ENCODE data around the gene PHACTR2. TPM values are rescaled to one million over a fixed set of nuclear protein-coding genes. Genes with fewer than 3 reads are reported as not detected.
"Not testable (repeated sequence)": the region's sequence is repeated elsewhere in the genome, so short reads cannot be mapped to it uniquely, and the experiment has no call there.

The PHACTR2 gene
- polyA plus RNA-seq, 4 donors, result 28.4 to 93.7 (median 35.1) TPM

DNA sequence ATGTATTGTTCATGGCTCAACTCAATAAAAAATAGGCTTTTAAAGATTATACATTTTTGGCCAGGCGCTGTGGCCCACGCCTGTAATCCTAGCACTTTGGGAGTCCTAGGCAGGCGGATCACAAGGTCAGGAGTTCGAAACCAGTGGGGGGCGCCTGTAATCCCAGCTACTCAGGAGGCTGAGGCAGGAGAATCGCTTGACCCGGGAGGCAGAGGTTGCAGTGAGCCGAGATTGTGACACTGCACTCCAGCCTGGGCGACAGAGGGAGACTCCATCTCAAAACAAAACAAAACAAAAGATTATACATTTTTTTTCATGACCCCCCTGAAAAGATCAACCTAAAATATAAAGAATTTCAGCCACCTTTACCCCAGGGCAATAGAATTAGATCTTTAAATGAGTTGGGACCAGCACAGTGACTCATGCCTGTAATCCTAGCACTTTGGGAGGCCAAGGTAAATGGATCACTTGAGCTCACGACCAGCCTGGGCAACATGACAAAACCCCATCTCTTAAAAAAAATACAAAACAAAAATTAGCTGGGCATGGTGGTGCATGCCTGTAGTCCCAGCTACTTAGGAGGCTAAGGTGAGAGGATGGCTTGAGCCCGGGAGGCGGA is 60.4 kb downstream of the PHACTR2 start:
- not testable (repeated sequence) for DNase-seq (ENCODE audit: low read depth in 4 of 4, low spot score in 3 of 4)

DNA sequence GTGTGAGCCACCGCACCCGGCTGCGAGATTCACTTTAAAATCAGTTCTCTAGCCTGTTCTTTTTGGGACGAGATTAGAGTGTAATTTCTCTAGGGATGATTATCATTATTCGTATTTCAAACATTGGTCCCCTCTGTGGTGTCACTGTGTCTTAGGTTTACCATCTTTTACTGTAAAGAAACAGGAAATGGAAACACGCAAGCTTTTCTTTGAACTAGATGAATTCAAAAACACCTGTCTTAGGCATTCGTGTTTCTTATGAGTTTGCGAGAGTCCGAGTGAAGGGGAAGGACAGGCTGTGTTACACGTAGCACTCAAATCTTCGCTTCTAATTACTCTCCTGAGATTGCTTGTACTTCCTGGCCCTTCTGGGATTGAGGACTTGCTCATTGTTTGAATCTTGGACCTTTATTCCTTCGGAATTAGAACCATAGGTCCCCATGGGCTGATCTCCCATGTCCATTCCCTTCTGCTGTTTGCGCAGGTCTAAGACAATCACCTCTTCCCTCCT is 61.6 kb downstream of the PHACTR2 start:
- DNase-seq (ENCODE audit: low read depth in 4 of 4, low spot score in 3 of 4), result no peak

DNA sequence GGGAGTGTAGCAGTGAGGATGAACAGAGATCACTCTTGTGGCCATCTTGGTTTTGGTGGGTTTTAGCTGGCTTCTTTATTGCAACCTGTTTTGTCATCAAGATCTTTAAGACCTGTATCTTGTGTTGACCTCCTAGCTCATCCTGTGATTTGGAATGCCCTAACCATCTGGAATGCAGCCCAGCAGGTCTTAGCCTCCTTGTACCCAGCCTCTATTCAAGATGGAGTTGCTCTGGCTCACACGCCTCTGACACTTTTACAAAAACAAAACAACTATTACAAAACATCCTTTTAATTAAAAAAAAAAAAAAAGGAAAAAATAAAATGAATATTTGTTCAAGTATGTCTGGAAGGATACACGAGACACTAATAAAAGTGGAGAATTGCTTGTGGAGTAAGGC is 62.4 kb downstream of the PHACTR2 start:
- DNase-seq (ENCODE audit: low read depth in 4 of 4, low spot score in 3 of 4), result no peak

DNA sequence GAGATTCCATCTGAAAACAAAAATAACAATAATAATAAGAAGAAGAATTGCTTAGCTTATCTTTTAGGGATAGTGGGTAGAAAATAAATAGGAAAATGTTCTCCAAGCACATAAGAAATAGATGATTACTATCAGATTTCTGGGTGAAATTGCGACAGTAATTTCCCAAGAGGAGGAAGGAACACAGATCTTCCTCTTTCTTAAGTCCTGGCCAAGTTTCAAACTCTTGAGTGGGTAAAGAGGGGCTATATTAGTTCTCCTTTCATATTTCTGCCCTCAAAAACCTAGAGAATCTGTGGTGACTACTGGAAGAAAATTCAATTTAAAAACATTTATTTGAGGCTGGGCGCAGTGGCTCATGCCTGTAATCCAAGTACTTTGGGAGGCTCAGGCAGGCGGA is 63.7 kb downstream of the PHACTR2 start:
- no peak for DNase-seq (ENCODE audit: low read depth in 4 of 4, low spot score in 3 of 4)

DNA sequence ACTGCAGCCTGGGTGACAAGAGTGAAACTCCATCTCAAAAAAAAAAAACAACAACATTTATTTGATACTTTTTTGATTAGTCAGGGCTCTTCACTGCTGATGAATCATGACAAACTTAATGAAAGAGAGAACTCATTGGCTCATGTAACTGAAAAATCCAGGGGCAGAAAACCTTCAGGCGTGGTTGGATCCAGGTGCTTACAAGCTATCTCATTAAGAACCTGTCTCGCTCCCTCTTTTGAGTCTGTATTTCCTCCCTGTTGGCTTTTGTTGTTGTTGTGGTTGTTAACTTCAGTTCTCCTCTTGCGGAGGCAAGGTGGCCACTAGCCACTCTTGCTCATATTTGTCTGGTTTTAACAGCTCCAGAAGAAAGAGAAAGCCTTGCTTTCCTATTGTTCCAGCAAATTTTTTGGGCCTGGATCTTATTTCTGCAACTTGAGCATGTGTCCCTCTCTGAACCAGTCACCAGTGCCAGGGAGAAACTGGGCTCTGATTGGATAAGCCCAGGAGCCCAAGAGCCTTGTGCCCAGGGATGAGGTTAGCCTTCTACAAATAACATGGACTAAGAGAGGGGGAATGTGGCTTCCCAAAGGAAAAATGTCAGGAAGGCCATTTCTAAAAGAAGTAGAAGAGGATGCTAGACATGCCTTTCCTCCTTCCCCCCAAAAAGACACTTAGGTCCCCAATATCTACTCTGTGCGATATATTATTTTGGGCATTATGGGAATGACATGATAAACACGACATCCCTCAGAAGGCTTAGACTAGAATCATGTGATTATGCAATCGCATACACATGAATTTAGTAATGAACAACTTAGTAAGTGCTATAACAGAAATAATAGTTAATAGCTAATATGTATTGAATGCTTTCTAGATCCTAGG is 64.5 kb downstream of the PHACTR2 start:
- no peak for DNase-seq (ENCODE audit: low read depth in 4 of 4, low spot score in 3 of 4)

DNA sequence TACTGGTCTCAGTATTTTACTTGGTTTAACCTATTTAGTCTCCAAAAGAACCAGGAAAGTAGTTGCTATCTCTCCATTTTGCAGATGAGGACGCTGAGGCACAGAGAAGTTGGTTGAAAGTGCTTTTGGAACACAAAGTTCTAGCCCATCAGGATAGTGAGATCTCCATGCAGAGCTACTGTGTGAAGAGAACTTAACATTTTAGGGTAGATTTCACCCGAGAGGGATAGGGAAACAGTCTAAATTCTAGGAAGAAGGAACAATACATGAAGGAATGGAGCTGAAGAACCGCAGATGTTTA is 65.1 kb downstream of the PHACTR2 start:
- no peak for DNase-seq (ENCODE audit: low read depth in 4 of 4, low spot score in 3 of 4)

DNA sequence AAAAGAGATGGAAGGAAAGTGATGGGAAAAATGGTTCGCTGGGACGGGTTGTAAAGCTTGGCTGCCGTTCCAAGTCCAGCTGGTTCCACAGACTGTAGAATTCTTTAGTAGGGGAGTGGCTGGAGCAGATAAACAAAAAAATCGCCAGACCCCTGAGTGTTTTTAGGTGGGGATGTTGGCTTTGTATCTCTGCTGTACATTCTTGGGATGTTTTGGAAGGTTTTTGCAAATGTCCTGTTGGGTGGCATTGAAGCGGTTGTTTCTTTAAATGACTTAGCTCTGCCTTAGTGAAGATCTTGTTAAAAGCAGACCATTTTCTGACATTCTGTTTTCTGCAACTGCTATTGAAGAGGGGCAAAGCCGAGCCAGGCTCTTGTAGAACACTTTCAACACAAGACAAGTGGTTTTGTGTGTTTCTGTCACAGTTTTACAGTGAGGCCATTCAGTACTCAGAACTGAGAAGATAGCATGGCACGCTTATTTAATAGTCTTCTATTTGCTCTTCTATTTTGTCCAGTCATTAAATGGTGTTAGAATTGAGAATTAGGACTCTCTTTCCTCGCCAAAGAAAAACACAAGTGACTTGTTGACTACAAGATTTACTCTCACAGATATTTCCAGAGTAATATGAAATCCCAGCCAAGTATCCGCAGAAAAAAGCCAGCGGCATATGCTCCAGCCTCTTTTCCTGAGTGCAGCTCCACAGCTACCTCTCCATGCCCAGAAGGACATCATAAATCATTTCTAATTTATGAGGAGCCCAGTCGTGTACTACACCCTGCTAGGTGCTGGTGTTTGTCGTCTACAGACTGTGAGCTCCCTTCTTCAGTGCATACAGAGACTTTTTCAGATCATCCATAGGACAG is 65.8 kb downstream of the PHACTR2 start:
- DNase-seq (ENCODE audit: low read depth in 4 of 4, low spot score in 3 of 4), result peak in 3 of 4 donors; percentile 20 to 42 (median 36)

DNA sequence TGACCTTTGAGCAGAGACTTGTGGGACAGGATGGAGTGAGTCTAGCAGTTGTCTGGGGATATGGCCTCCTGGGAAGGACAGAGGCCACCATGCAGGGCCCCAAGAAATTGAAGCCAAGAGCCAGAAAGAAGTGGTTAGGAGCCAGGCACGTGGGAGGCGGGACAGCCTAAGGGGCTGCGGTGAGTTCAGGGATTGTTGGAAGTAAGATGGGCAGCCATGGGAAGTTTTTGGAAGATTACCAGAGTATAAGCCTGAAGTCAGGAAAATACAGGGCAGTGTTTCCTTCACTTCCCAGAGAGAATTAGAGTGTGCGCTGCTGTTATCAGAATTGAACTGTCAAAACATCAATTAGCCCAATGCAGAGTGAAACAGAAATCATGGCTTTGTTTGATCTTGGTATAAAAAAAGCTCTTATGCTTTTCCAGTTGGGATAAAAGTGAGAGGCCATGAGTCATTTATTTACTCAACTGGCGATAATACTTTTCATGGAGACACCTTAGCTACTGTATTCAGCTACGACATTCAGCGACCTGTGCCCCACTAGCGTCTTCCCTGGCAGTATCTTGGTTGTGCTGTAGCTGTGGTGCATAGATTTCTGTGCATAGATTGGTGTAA is 66.9 kb downstream of the PHACTR2 start:
- no peak for DNase-seq (ENCODE audit: low read depth in 4 of 4, low spot score in 3 of 4)

DNA sequence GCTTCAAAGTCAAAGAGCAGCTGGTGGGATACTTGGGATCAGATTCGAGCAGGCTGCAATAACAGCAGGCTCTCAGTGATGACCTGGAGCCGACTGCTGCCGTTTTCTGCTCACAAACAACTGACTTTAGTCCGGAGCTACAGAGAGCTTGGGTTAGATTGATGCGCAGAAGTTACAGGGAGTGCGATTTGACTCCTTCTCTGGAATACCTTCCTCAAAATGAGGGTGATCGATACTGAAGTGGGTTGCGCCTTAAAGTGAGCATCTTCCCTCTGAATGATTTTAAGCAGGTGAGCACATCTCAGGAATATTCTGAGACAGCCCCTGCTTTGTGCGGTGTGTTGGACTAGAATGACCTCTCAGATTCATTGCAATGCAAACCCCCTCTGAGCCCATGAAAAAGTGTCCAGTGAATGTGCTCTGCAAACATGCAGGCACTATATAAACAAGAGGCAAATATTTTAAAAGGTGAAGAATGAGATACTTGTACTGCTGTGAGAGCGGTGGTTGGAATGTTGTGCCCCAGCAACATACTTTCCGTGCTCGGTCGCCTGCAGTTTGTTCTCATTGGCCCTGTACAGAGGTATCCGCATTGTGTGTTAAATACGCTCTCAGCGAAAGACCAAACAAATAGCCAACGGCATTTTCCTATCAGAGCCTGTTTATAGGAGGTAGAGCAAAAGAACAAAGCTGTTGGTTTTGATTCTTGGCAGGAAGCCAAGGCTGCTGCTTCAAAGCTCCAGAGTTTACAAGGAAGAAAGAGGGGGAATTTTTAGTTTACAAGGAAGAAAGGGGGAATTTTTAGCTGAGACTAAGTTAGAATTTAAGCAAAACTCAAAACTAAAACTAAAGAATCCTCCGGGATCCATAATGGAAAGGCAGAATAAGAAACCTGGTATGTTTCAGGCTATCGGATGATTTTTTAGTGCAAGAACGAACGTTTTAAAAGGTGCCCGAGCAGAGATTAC is 67.7 kb downstream of the PHACTR2 start:
- DNase-seq (ENCODE audit: low read depth in 4 of 4, low spot score in 3 of 4), result peak in 3 of 4 donors; percentile 53 to 67 (median 54)

DNA sequence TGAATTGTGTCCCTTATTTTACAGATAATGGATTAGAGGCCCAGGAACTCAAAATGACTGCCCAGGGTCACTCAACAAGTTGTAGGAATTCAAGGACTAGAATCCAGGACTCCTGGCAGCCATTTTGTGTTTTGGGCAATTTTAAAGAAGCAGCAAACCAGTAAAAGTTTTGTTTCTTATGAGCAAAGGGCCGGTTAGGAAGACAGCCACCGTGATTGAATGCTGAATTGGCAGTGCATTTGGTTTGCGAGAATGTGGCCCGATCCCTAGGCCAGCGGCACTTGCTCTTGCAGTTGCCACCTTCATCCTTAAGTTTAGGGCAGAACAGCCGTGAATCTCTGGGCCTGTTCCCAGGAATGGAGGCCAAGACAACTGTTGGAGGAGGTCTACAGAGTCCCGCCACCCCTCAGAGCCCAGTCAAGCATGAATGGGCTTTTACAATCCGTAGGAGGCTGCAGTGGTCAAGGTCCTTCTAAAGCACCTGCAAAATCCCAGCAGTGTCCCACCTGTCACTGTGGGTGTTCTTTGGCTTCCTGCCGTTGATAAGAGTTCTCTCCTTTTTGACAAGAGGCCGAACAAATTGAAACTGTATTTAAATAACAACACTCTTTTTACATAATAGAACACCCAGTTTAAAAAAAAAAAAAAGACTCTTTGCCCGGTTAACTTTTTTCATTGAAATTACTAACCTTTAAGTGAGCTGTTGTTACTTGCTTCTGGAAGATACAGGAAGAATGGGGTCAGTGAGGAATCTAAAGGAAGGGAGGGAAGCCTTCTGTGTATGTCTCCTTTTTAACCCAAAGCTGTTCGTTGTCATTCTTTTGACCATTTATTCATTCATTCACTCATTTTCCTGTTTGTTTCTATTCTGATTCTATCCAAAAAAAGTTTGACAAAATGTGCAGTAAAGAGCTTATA is 68.7 kb downstream of the PHACTR2 start:
- DNase-seq (ENCODE audit: low read depth in 4 of 4, low spot score in 3 of 4), result no peak

DNA sequence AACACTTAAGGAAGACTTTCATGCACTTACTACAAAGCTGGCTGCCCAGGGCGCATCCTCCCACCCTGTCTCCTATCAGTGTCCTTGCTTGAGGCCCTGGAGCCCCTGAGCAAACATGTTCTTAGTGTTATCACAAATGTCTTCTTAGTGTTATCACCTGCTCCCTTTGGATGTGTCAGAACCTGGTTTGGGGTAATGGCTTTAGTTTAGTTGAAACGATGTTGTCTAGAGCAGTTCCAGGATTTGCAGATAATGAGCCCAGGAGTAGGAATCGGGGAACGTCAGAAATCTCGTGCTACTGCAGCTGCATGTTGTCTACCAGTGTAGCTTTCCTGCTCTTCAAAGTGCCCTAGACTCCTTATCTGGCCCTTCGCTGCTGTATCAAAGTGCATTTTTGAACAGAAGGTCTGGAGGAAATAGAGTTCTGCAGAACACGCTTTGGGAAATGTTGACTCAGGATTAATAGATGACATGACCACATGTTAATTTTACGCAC is 69.6 kb downstream of the PHACTR2 start:
- DNase-seq (ENCODE audit: low read depth in 4 of 4, low spot score in 3 of 4), result no peak

DNA sequence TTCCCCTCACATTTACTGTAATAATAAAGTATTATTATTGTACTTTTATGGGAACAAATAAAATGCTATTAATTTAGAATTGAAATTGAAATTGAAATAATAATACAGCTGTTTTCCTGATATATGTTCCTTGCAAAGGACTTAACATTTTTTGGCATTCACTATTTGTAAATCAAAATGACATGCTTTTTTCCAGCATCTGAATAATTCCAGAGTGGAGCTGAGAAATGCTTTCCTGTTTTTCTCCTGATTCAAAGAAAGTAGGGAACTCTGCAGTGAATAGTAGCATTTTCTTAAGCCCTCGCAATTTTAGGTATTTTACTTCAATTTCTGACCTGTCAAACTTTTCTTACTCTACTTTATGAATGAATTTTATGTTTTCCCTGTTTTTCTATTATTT is 72.1 kb downstream of the PHACTR2 start:
- DNase-seq (ENCODE audit: low read depth in 4 of 4, low spot score in 3 of 4), result no peak

DNA sequence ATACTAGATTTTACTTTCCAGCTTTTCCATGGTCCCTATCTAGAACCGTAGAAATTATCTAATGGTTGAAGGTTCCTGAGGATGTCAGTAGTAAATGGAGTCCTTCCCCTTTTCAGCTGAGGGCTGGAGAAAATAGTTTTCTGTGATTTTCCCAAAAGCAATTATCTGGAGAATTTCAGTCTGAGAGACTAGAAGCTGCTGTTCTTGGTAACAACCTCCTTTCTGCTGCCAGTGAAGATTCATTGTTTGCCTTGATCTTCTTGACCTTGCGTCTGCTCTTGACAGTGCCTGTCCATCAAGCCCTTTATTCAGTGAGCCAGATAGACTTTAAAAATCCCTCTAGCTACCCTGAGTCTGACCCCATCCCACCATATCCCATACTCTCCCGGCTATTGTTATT is 73.1 kb downstream of the PHACTR2 start:
- no peak for DNase-seq (ENCODE audit: low read depth in 4 of 4, low spot score in 3 of 4)

DNA sequence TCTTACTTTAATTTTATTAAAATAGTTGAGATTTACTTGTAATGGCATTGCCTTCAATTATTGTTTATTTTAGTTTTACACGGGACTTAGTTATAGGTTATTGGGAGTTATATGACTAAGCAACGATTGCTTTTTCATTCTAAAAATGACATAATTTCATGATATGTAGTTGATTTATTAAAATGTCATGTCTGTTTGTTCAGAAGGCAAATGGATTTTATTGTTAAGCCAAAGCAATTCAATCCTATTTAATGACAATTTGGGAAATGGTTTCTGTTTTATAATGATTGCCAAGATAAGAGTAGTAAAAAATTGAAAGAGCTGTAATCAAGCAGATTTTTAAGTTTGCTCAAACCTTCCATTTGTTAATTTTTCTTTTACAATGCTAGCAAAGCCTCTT is 74.7 kb downstream of the PHACTR2 start:
- DNase-seq (ENCODE audit: low read depth in 4 of 4, low spot score in 3 of 4), result no peak

DNA sequence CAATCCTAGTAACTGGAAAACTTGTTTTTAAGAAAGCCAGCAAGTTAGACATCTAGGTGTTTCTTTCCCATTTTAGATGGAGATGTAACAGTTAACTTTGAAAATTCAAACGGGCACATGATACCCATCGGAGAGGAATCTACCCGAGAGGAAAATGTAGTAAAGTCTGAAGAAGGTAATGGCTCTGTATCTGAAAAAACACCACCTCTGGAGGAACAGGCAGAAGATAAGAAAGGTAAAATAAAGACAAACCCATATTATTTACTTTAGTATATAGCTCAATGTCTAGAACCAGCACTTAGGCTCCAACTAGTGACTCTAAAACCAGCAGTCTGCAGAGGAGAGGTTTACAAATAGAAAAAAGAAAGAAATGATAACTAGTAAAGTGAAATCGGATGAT is 75.9 kb downstream of the PHACTR2 start:
- no peak for DNase-seq (ENCODE audit: low read depth in 4 of 4, low spot score in 3 of 4)

DNA sequence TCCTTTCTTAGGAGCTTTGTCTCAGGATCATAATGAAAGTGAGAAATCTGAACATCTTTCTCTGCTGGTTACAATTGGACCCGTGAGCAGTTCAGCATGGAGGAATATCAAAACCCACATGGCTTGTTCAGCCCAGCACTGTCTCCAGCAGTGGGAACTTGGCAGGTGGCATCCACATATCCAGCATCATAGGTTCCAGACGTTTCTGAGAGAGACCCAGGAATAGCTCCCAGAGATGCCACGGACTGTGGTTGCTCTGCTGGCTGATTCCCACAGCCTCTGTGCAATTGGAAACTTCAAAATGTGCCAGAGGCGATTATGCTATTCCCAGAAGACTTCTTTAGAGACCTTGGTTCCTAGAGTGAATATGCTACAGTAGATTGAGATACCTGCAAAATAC is 76.4 kb downstream of the PHACTR2 start:
- DNase-seq (ENCODE audit: low read depth in 4 of 4, low spot score in 3 of 4), result no peak

DNA sequence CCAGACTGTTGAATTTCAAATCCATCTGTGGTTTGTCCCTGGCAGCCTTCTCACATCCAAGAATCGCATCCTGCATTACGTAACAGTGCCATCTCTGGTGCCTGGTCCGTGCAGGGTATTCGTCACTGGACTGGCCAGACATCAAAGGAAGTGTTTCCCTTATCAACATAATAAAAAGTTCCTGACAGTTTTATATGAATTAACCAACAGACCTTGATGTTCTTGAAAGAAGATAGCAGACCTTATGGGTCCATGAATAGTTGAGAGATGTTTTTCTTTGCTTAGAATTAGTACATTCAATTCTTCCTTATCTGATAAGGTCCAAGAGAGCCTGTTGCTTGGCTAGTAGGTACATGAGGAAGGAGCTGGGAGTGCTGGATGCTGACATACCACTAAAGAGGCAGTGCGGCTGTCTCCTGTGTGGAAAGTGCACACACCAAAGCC is 77.6 kb downstream of the PHACTR2 start:
- DNase-seq (ENCODE audit: low read depth in 4 of 4, low spot score in 3 of 4), result no peak

DNA sequence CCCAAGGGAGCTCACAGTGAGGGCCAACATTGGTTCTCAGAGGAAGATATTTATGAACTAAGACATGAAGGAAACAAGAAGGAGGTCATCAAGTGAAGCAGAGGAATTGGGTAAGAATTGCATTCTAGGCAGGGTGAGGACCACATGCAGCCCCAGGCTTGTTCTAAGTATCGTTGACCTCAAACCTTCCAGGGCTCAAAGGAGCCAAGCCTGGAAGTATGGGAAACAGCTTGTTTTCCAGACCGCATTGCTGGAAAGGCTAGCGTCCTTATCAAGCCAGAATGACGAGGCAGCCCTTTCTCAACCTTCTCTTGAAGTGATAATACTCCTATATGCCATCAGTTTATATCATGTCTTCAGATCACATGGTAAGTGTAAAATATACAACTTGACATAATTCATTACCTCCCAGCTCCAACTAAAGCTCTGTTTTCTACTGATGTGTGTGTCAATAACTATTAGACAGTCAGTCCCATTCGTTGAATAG is 79.6 kb downstream of the PHACTR2 start:
- DNase-seq (ENCODE audit: low read depth in 4 of 4, low spot score in 3 of 4), result no peak

Data from left renal pelvis (tissue), 4 donors.